Measurements from ENCODE around the gene USP54.

DNA sequence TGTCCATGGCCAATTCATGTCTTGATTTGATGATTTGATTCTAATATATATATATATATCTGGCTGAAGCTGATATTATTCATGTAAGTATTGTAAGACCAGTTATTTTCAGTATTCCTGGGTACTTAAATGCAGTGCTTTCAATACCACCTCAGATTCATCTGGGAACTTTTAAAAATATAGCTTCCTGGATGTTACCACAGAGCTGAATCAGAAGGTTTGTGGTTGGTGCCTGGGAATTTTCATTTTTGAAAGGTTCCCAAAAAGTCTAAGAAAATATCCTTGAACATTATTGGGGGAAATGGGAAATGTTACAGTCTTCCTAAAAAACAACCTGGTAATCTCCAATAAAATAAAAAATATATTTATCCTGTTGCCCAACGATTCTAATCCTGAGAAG is 84.7 kb downstream of the USP54 start:
- TF ChIP-seq, protein P1, sequence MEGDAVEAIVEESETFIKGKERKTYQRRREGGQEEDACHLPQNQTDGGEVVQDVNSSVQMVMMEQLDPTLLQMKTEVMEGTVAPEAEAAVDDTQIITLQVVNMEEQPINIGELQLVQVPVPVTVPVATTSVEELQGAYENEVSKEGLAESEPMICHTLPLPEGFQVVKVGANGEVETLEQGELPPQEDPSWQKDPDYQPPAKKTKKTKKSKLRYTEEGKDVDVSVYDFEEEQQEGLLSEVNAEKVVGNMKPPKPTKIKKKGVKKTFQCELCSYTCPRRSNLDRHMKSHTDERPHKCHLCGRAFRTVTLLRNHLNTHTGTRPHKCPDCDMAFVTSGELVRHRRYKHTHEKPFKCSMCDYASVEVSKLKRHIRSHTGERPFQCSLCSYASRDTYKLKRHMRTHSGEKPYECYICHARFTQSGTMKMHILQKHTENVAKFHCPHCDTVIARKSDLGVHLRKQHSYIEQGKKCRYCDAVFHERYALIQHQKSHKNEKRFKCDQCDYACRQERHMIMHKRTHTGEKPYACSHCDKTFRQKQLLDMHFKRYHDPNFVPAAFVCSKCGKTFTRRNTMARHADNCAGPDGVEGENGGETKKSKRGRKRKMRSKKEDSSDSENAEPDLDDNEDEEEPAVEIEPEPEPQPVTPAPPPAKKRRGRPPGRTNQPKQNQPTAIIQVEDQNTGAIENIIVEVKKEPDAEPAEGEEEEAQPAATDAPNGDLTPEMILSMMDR (IDR thresholded peaks at IDR 0.05): no peak
- TF ChIP-seq POLR2A (IDR thresholded peaks at IDR 0.05) (no peak), POLR2AphosphoS5 (IDR thresholded peaks at IDR 0.05) (no peak)

Data from prostate gland (tissue), 2 donors.